ENCODE measurements around the gene BCL2A1. TPM values are rescaled to one million over a fixed set of nuclear protein-coding genes. Genes with fewer than 3 reads are reported as not detected.

Gene BCL2A1
- total RNA-seq, 2 donors from 2014 or later: not detected

- Histone ChIP-seq H3K36me3 (ENCODE audit: control insufficient read depth, insufficient read depth, low read length) (peaks cover 44% of the 10 kb centered on the region), H3K27me3 (ENCODE audit: control insufficient read depth, insufficient read depth, low read length, poor library complexity, severe bottlenecking) (no peaks in the 10 kb centered on the region), H3K4me1 (ENCODE audit: control insufficient read depth, insufficient read depth, low read length) (no peaks in the 10 kb centered on the region), H3K9me3 (ENCODE audit: control insufficient read depth, low read length) (peaks cover 63% of the 10 kb centered on the region), H3K4me3 (ENCODE audit: low read length) (peak overlapping the region; percentile 92), H3K9ac (ENCODE audit: extremely low read depth, low read length, poor library complexity, severe bottlenecking) (peak overlapping the region; percentile 84), H3K27ac (ENCODE audit: low read depth, low read length) (peak overlapping the region; percentile 81)
- Mint-ChIP-seq H3K4me1 (peaks cover 6% of the 10 kb centered on the region), H3K9me3 (peaks cover 73% of the 10 kb centered on the region), H3K36me3 (ENCODE audit: low read depth) (peaks cover 61% of the 10 kb centered on the region), H3K4me3 (peak overlapping the region; percentile 94), H3K27ac (peak overlapping the region; percentile 96), H3K27me3 (ENCODE audit: insufficient read depth) (no peaks in the 10 kb centered on the region)
- peak; percentile 87 for DNase-seq
- 4 to 25% methylated on average over 5 to 17 of the region's 17 CpGs for WGBS, 2 experiments (ENCODE audit: insufficient coverage in 1 of 2, insufficient read length in 1 of 2)
- TF ChIP-seq CTCF (conservative IDR thresholded peaks at IDR 0.05): no peak
Measured at GRCh38 chr15:79922512-79923078, 48.4 kb downstream of the BCL2A1 start.

- no peaks in the 10 kb centered on the region for H3K27me3 ChIP-seq (ENCODE audit: control insufficient read depth, insufficient read depth, low read length, poor library complexity, severe bottlenecking)
- WGBS, 2 experiments (ENCODE audit: insufficient coverage in 1 of 2, insufficient read length in 1 of 2): 95 to 100% methylated on average over 3 to 11 of the region's 12 CpGs
- H3K9me3 Mint-ChIP-seq: peaks cover 83% of the 10 kb centered on the region
- H3K4me3 Mint-ChIP-seq: no peak overlapping the region
- H3K27me3 Mint-ChIP-seq (ENCODE audit: insufficient read depth): no peaks in the 10 kb centered on the region
- peaks cover 6% of the 10 kb centered on the region for H3K4me1 Mint-ChIP-seq
- no peaks in the 10 kb centered on the region for H3K4me1 ChIP-seq (ENCODE audit: control insufficient read depth, insufficient read depth, low read length)
- H3K9me3 ChIP-seq (ENCODE audit: control insufficient read depth, low read length): peaks cover 82% of the 10 kb centered on the region
- H3K36me3 Mint-ChIP-seq (ENCODE audit: low read depth): peaks cover 79% of the 10 kb centered on the region
- peak; percentile 84 for DNase-seq
- H3K9ac ChIP-seq (ENCODE audit: extremely low read depth, low read length, poor library complexity, severe bottlenecking): no peak overlapping the region
- H3K27ac Mint-ChIP-seq: peak overlapping the region; percentile 70
- peak overlapping the region; percentile 71 for H3K4me3 ChIP-seq (ENCODE audit: low read length)
- H3K36me3 ChIP-seq (ENCODE audit: control insufficient read depth, insufficient read depth, low read length): peaks cover 69% of the 10 kb centered on the region
- no peak for TF ChIP-seq CTCF (conservative IDR thresholded peaks at IDR 0.05)
- no peak overlapping the region for H3K27ac ChIP-seq (ENCODE audit: low read depth, low read length)
Measured at GRCh38 chr15:79919749-79920511, 51.1 kb downstream of the BCL2A1 start.

GRCh38 chr15:79919090-79919748, 51.8 kb downstream of the BCL2A1 start:
- WGBS, 2 experiments (ENCODE audit: insufficient coverage in 1 of 2, insufficient read length in 1 of 2): 95 to 99% methylated on average over 17 to 27 of the region's 27 CpGs
- Histone ChIP-seq H3K27me3 (ENCODE audit: control insufficient read depth, insufficient read depth, low read length, poor library complexity, severe bottlenecking) (no peaks in the 10 kb centered on the region), H3K4me1 (ENCODE audit: control insufficient read depth, insufficient read depth, low read length) (no peaks in the 10 kb centered on the region), H3K9ac (ENCODE audit: extremely low read depth, low read length, poor library complexity, severe bottlenecking) (no peak overlapping the region), H3K4me3 (ENCODE audit: low read length) (peak overlapping the region; percentile 49), H3K9me3 (ENCODE audit: control insufficient read depth, low read length) (peaks cover 82% of the 10 kb centered on the region), H3K36me3 (ENCODE audit: control insufficient read depth, insufficient read depth, low read length) (peaks cover 76% of the 10 kb centered on the region), H3K27ac (ENCODE audit: low read depth, low read length) (no peak overlapping the region)
- H3K27ac Mint-ChIP-seq: peak overlapping the region; percentile 70
- H3K27me3 Mint-ChIP-seq (ENCODE audit: insufficient read depth): no peaks in the 10 kb centered on the region
- peaks cover 85% of the 10 kb centered on the region for H3K36me3 Mint-ChIP-seq (ENCODE audit: low read depth)
- peaks cover 86% of the 10 kb centered on the region for H3K9me3 Mint-ChIP-seq
- TF ChIP-seq CTCF (conservative IDR thresholded peaks at IDR 0.05): no peak
- H3K4me1 Mint-ChIP-seq: peaks cover 6% of the 10 kb centered on the region
- H3K4me3 Mint-ChIP-seq: no peak overlapping the region
- DNase-seq: peak; percentile 93

Measured in endodermal cell (in vitro differentiated cells).